Measurements from ENCODE around the gene PLLP.

PLLP gene, protein sequence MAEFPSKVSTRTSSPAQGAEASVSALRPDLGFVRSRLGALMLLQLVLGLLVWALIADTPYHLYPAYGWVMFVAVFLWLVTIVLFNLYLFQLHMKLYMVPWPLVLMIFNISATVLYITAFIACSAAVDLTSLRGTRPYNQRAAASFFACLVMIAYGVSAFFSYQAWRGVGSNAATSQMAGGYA

DNA sequence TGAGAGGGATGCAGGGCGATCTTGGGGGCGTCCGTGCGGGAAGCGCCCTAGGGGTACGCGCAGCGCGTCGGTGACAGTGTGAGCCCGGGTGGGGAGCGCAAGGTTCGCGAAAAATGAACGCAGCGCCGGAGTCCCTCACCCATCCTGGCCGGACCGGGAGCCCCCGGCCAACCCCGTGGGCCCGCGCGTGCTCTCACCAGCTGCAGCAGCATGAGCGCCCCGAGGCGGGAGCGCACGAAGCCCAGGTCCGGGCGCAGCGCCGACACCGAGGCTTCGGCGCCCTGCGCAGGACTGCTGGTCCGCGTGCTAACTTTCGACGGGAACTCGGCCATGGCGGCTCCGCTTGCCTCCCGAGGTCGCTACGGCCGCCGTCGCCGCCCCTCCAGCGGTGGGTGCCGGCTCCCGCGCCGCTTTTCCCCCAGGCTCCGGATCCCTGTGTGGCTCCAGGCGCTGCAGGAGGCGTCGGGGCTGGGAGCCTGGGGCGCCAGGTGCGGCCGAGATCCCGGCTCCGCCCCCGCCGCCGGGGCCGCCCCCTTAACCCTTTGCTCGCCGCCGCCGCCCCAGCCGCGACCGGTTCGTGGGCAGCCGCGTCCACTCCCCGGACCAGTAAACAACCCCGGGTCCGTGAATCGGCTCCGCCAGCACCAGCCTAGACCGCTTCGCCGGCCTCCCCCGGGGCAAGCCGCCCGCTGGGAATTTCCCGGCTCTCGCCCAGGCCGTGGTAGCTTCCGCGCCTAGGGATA, at the start of gene PLLP:
Gene PLLP, minus strand, starts transcription at position 464 of the 743 bp plus-strand sequence. Its CDS starts 132 bp downstream, at position 332.
- peak; percentile 84 for DNase-seq

DNA sequence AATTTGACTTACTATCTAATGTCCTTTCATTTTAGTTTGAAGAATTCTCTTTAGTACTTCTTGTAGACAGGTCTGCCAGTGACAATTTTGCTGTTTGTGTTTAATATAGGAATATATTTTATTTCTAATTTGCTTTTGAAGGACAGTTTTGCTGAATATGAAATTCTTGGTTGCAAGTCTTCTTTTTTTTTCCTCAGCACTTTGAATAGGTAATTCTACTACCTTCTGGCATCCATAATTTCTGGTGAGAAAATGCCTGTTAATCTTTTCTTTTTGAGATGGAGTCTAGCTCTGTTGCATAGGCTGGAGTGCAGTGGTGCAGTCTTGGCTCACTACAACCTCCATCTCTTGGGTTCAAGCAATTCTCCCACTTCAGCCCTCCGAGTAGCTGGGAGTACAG, 48.9 kb upstream of the PLLP start:
- DNase-seq, result no peak

DNA sequence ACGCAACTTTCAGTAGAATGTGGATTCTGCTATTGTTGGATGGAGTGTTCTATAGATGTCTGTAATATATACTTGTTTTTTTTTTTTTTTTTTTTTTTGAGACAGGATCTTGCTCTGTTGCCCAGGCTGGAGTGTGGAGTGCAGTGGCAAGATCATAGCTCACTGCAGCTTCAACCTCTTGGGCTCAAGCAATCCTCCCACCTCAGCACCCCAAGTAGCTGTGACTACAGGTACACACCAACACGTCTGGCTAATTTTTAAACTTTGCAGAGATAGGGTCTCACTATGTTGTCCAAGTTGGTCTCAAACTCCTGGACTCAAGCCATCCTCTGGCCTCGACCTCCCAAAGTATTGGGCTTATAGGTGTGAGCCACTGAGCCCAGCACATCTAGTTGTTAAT, 46.9 kb upstream of the PLLP start:
- no peak for DNase-seq

DNA sequence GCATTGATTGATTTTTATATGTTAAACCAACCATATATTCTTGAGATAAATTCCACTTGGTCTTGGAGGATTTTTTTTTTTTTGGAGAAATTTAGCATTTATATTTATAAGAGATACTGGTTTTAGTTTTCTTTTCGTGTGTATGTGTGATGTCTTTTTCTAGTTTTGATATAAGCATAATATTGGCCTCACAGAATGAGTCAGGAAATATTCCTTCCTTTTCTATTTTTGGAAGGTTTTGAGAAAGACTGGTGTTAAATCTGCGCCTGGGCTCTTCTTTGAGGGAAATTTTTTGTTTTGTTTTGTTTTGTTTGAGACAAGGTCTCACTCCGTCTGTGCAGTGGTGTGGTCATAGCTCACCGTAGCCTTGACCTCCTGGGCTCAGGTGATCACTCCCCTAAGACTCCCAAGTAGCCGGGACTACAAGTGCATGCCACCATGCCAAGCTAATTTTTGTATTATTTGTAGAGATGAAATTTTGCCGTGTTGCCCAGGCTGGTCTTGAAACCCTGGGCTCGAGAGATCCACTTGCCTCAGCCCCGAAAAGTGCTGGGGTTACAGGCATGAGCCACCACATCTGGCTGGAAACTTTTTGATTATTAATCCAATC, 45.4 kb upstream of the PLLP start:
- DNase-seq, result no peak

DNA sequence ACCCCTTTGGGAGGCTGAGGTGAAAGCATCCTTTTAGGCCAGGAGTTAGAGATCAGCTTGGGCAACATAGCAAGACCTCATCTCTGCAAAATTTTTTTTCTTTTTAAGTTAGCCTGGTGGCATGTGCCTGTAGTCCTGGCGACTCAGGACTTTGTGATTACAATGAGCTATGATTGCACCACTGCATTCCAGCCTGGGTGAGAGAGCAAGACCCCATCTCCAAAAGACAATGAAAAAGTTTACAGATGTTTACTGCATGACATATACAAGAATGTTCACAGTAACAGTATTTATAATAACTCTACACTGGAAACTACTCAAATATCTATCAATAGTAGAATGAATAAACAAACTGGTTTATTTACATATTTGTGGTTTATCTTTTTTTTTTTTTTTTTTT, 41.0 kb upstream of the PLLP start:
- DNase-seq, result no peak

DNA sequence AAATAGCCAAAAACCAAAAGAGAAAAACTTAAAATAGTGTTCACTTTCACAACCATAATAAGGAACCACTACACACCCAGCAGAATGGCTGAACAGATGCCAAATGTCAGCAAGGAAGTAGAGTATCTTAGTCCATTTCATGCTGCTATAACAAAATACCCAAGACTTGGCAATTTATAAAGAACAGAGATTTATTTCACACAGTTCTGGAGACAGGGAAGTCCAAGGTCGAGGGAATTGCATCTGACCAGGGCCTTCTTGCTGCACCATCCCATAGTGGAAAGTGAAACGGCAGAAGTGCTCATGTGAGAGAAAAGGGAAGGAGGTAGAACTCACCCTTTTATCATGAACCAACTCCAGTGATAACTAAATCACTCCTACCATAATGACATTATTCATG, 40.3 kb upstream of the PLLP start:
- no peak for DNase-seq

DNA sequence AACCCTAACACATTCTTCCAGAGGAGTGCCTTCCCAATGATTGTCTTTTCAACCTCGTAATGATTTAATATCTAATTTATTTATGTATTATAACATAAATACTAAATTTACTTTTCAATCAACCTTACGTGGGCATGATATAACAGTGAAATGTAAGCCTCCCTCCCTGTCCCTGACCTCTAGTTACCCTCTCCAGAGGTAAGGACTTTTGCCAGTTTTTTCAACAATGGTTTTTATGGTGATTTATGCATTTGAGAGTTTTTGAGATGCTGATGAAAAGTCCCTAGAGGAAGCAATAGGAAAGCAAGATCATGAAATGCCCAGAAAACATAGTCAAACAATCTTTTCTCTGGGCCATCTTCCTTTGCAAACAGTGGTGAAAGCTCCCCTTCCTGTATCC, 35.2 kb upstream of the PLLP start:
- no peak for DNase-seq

DNA sequence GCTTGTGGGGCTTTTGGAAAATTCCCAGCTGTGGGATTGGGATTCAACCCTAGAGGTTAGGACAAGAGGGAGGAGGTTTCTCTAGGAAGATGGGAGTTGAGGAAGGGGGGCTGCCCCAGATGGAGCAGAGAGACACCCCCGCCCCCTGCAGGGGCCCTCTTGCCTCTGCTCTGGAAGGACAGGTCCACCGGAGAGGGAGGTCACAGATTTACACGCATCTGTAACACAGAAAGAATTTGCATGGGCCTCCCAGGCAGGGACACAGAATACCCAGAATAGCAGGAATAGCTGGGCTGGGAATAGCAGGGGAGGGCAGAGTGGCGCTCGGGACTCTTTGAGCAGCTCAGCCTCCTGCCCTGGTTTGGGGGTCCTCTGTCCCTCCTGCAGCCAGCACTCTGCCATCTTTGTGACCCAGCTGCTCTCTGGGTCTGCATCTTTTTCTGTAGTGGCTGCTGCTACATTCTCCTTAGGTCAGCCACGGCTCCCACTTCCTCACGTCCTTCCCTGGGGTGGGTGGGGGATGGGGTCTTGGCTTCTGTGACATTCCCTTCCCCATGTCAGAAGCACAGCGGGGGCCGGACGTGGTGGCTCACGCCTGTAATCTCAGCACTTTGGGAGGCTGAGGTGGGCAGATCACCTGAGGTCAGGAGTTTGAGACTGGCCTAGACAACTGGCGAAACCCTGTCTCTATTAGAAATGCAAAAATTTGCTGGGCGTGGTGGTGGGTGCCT, 33.9 kb upstream of the PLLP start:
- DNase-seq, result no peak

DNA sequence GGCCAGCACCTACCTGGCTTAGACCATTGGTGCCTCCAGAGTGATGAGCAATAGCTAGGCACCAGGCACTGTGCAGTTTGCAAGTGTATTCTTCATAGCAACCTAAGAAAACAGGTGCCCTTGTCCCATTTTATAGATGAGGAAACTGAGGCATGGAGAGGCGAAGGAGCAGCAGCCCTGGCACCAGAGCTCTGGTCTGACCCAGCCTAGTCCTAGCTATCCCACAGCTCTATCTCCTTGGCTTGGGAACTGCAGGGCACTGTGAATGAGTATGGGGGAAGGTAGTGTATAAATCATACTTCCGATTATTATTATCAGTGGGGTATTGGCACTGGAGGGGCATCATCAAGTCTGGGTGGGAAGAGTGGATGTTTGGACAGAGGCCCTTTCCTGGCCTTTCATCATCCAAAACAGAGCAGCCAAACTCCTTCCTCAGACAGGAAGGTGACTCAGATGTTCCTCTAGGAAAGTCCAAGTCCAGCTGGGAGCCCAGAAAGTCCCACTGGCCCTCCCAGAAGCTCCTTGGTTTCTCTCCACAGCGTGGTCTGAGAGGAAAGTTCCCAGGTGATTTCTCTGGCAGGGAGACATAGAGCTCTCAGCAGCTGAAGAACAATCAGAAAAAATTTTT, 32.0 kb upstream of the PLLP start:
- no peak for DNase-seq

DNA sequence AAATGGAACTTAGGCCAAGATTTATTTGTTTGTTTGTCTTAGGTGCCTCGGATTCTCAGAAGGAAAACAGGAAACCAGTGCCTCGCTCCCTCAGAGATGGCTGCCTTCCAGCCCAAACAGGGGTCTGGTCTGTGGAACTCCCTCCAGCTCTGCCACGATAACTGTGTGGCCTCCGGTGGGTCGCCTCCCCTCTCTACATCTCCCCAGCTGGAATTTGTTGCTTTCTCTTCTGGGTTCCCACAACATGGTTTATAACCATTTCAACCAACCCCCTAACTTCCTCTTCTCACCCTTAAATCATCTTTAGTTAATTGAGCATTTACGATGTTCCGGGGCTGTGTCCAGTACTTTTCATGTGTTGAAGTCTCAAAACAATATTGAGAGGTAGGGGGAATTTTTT, 30.9 kb upstream of the PLLP start:
- no peak for DNase-seq

DNA sequence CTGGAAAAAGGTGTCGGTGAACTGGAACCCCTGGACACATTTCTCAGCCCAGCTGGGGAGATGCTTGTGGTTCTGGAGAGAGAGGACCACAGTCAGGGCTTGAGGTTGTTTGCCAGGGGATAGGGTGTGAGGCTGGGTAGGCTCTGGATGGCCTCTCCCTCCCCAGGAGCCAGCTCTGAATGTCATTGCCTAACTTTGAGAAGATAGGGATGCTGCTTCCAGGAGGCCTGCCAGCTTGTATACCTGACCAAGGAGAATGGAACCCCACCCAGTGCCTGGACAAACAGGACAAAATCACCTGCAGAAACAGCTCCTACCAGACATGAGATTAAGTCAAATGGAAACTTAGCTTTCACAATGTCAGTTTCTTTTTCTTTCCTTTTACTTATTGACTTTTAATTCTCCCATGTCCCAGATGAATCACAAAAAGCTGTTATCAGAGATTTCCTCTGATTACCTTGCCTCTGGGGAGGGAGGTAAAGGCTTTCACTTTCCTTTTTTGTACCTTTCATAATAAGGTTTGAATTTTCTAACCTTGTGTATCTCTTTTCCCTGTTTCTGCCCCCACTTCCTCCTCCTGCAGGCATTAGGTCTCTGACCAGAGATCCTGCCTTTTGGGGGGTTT, 29.8 kb upstream of the PLLP start:
- DNase-seq, result no peak

DNA sequence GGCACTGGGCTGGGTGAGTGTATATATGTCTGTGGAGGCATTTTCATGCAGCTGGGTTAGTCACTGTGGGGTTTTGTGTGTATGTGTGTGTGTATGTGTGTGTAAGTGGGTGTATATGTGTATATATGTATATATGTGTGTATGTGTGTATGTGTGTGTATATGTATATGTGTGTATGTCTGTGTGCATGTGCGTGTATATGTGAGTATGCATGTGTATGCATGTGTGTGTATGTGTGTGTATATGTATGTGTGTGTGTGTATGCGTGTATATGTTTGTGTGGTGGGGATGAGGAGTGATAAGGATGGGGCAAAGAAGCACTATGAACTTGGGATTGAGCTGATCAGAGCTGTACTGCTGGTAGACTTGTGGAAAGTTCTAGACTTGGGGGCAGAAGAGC, 29.0 kb upstream of the PLLP start:
- DNase-seq, result no peak

DNA sequence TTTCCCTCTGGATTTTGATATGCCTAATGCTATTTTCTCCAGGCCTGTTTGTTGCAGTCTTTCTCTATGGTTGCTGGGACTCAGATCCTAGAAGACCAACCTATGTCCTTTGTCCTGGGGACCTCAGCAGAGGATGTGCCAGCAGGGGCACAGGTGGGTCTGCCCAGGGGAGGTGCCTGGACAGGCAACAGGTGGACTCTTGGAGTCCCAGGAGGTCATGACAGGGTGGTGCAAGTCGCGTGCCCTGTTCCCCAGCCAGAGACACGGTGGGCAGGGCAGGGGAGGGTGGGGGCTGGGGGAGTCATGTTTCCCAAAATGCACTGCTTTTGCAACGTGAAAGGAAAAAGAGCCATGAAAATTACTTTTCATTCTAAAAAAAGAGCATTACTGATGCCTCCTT, 26.3 kb upstream of the PLLP start:
- DNase-seq, result no peak

DNA sequence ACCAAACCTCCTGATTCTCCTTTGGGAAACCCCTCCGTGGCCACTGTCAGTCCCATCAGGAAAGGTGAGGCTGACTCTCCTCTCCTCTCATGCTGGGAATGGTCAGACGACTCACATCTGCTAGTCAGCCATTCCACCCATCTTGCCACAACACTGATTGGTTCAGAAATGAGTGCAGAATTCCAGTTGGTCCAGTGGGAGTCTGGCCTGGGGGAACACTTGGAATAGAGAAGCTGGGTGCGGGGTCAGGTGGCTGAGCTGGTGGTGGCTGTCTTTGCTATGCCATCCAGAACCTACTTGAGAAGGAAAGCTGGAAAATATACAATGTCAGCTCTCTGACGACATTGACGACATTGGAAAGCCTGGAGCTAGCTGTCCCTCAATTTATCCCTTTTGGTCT, 23.6 kb upstream of the PLLP start:
- DNase-seq, result no peak

DNA sequence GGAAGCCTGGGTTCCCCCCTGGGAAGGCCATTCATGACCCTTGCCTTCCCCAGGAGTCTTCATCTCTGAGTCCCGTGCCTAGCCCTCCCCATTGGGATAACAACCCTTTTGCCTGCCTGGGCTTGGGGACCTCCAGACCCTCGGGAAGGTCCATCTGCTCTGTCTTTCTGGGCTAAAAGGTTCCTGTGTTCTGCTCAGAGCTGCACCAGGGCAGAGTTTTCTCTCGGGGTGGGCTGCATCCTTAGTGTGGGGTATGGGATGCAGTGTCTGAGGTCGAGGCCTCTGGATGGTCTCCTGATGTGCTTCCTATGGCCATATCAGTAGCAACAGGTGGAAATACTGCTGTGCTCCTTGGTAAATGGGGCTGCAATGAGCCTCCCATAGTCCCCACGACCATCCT, 22.9 kb upstream of the PLLP start:
- no peak for DNase-seq

DNA sequence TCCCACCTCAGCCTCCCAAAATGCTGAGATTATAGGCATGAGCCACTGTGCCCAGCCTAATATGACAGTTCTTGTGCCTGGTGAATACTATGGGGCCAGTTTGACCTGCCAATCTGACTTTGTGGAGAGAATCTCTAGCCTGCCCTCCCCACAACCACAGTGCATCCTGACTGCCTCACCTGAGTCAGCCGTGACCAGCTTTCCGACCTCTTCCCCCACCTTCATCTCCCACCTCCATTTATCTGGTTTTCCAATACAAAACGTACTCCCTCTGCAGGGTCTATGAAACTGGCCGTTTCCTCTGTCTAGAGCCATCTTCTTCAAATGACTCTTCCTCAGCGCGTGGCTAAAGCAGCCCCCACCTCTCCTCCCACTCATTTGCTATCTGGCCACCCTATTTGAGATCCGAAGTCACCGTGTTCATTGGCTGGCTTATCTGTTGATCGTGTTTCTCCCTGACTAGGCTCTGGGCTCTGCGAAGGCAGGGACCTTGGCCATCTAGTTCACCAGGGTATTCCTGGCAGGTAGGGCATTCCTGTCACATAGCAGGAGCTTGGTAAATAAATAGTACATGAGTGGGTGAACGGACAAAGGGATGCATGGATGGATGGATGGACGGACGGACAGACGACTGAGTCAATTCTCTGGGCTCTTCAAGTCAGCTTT, 22.3 kb upstream of the PLLP start:
- DNase-seq, result no peak

DNA sequence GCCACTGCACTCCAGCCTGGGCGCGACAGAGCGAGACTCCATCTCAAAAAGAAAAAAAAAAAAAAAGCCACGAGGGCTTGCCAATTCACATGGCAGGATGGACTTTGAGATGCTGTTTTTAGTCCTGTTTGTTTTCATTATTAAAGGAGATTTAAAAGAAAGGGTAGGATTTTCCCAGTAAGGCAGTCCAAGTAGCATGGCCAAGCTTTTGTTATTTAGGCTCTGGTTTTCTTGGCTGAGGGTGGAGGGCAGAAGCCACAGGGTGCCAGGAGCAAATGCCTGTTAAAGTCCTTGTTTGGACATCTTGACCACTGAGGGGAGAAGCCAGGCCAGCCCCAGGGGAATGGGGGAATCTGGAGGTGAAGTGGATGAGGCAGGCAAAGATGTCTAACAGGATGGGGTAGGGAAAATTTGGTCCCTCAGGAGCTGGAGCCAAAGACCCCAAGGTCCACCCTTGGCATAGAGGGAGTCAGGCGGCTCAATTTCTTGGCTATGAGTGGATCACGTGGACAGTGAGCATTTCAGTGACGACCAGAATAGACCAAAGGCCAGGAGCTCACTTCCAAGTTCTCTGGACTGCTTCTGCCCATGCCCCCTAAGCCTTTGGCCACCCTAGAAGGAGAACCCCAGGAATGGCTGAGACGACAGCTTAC, 20.8 kb upstream of the PLLP start:
- DNase-seq, result no peak

DNA sequence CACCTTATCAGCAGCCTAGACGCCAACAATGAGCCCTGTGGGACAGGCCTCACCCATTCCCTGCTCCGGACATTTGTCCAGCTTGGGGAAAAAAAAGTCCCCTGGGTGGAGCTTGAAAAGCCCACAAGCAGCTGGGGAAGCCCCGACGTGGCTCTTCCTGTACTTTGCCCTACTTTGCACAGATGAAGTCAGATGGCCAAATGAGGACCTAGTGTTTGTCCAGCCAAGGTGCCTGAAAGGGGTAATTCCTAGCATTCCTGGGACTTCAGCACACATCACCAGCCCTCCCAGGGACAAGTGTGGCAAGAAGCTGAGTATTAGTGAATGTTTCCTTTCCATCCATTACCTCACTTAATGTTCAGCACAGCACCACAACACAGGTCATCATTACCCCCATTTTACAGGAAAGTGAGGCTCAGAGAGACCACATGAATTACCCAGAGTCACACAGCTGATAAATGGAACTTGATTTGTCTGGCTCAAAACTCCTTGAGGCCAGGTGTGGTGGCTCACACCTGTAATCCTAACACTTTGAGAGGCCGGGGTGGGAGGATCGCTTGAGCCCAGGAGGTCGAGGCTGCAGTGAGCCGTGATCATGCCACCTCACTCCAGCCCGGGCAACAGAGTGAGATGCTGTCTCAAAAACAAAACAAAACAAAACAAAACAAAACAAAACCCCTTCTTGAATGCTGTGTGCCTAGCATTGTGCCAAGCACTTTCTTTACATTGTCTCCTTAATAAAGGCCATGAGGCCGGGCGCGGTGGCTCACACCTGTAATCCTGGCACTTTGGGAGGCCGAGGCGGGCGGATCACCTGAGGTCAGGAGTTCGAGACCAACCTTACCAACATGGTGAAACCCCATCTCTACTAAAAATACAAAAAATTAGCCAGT, 19.9 kb upstream of the PLLP start:
- DNase-seq, result no peak

DNA sequence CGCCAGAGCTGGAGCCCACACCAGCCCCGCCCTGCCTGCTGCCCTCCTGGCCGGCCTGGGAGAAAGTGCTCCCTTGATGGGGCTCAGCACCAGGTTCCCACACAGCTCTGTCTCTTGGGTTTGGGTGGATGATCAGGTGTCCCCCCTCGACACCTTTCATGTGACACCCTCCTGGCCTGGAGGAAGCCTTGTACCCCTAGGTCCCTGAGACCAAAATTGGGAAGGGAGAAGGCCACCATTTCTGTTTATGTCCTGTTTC, 19.4 kb upstream of the PLLP start:
- DNase-seq, result no peak

DNA sequence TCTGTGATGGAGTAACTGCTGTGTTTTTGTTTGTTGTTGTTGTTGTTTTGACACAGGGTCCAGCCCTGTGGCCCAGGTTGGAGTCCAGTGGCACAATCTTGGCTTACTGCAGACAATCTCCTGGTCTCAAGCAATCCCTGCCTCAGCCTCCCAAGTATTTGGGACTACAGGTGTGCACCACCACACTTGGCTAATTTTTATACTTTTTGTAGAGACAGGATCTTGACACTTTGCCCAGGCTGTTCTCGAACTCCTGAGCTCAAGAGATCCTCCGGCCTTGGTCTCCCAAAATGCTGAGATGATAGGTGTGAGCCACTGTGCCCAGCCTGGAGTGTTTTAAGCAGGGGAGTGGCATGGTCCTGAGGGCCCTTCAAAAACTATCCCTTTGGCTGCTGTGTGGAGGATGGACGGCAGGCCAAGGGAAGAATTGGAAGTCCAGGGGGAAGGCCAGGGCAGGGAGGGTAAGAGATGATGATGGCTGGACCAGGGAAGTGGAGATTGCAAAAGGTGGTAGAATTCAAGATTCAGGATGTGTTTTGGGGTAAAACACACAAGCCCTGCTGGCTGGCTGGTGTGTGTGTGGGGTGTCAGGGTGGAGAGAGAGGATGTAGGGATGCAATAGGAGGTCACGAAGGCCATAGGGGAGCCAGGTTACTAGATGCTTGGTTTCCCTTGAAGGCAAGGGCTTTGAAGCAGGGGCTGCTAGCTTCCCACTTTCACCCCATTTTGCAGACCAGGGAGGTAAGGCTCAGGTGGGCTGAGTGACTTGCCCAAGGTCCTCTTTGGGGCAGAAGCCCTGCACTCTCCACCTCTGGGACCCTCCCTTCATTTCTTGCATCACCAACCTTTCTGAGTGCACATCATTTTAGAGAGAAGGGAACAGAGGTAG, 18.8 kb upstream of the PLLP start:
- DNase-seq, result no peak
